ENCODE measurements around the gene TNFSF8.

Gene TNFSF8

GRCh38 chr9:114972510-114973136 is 42.2 kb upstream of the TNFSF8 start (continued):
- TF ChIP-seq ISL1 (CRISPR knock-in tag; IDR thresholded peaks at IDR 0.05) (no peak), CREB5 (CRISPR knock-in tag; IDR thresholded peaks at IDR 0.05; ENCODE audit: low read depth) (no peak), ZNF565 (CRISPR knock-in tag; conservative IDR thresholded peaks at IDR 0.05; ENCODE audit: low read depth) (no peak), TOX (CRISPR knock-in tag; IDR thresholded peaks at IDR 0.05; ENCODE audit: borderline replicate concordance) (no peak), ZFP3 (CRISPR knock-in tag; IDR thresholded peaks at IDR 0.05) (no peak), TCF4 (CRISPR knock-in tag; IDR thresholded peaks at IDR 0.05; ENCODE audit: borderline replicate concordance) (no peak)

GRCh38 chr9:114969269-114969668 is 38.9 kb upstream of the TNFSF8 start:
- no peak for ATAC-seq
- TF ChIP-seq ZC3H10 (CRISPR knock-in tag; IDR thresholded peaks at IDR 0.05), result no peak
- TF ChIP-seq OSR1 (CRISPR knock-in tag; IDR thresholded peaks at IDR 0.05), result no peak
- no peak for TF ChIP-seq ARNTL (CRISPR knock-in tag; IDR thresholded peaks at IDR 0.05; ENCODE audit: borderline replicate concordance, low read depth)
- TF ChIP-seq TOX (CRISPR knock-in tag; IDR thresholded peaks at IDR 0.05; ENCODE audit: borderline replicate concordance), result no peak
- no peak for TF ChIP-seq TSHZ2 (CRISPR knock-in tag; IDR thresholded peaks at IDR 0.05)
- TF ChIP-seq GLIS3 (CRISPR knock-in tag; IDR thresholded peaks at IDR 0.05), result no peak
- TF ChIP-seq ZNF565 (CRISPR knock-in tag; conservative IDR thresholded peaks at IDR 0.05; ENCODE audit: low read depth), result no peak
- TF ChIP-seq TCF4 (CRISPR knock-in tag; IDR thresholded peaks at IDR 0.05; ENCODE audit: borderline replicate concordance), result no peak
- no peak for TF ChIP-seq PPARA (CRISPR knock-in tag; IDR thresholded peaks at IDR 0.05; ENCODE audit: borderline replicate concordance)
- TF ChIP-seq RARB (CRISPR knock-in tag; IDR thresholded peaks at IDR 0.05), result no peak
- TF ChIP-seq ZNF8 (CRISPR knock-in tag; IDR thresholded peaks at IDR 0.05), result no peak
- TF ChIP-seq POU6F1 (CRISPR knock-in tag; IDR thresholded peaks at IDR 0.05; ENCODE audit: borderline replicate concordance, low read depth), result no peak
- TF ChIP-seq CSRNP3 (CRISPR knock-in tag; IDR thresholded peaks at IDR 0.05), result no peak
- TF ChIP-seq CSDC2 (CRISPR knock-in tag; IDR thresholded peaks at IDR 0.05), result no peak
- TF ChIP-seq ISL1 (CRISPR knock-in tag; IDR thresholded peaks at IDR 0.05), result no peak
- no peak for TF ChIP-seq SNAI2 (CRISPR knock-in tag; IDR thresholded peaks at IDR 0.05)
- TF ChIP-seq ESRRG (CRISPR knock-in tag; IDR thresholded peaks at IDR 0.05), result no peak
- no peak for TF ChIP-seq CREB5 (CRISPR knock-in tag; IDR thresholded peaks at IDR 0.05; ENCODE audit: low read depth)
- TF ChIP-seq ZFP3 (CRISPR knock-in tag; IDR thresholded peaks at IDR 0.05), result no peak

- no peak for ATAC-seq
- TF ChIP-seq ZFP30 (CRISPR knock-in tag; IDR thresholded peaks at IDR 0.05) (no peak), ZNF565 (CRISPR knock-in tag; conservative IDR thresholded peaks at IDR 0.05; ENCODE audit: low read depth) (no peak), ISL1 (CRISPR knock-in tag; IDR thresholded peaks at IDR 0.05) (no peak), PPARA (CRISPR knock-in tag; IDR thresholded peaks at IDR 0.05; ENCODE audit: borderline replicate concordance) (no peak), CSRNP3 (CRISPR knock-in tag; IDR thresholded peaks at IDR 0.05) (no peak), ZFP3 (CRISPR knock-in tag; IDR thresholded peaks at IDR 0.05) (no peak), ESRRG (CRISPR knock-in tag; IDR thresholded peaks at IDR 0.05) (no peak), ARNTL (CRISPR knock-in tag; IDR thresholded peaks at IDR 0.05; ENCODE audit: borderline replicate concordance, low read depth) (no peak), GLIS3 (CRISPR knock-in tag; IDR thresholded peaks at IDR 0.05) (no peak), RARB (CRISPR knock-in tag; IDR thresholded peaks at IDR 0.05) (no peak), CREB5 (CRISPR knock-in tag; IDR thresholded peaks at IDR 0.05; ENCODE audit: low read depth) (no peak), ZC3H10 (CRISPR knock-in tag; IDR thresholded peaks at IDR 0.05) (no peak), OSR1 (CRISPR knock-in tag; IDR thresholded peaks at IDR 0.05) (no peak), PATZ1 (CRISPR knock-in tag; IDR thresholded peaks at IDR 0.05; ENCODE audit: borderline replicate concordance) (no peak), BACH2 (CRISPR knock-in tag; IDR thresholded peaks at IDR 0.05; ENCODE audit: borderline replicate concordance) (no peak), CSDC2 (CRISPR knock-in tag; IDR thresholded peaks at IDR 0.05) (no peak)
Measured at GRCh38 chr9:114968671-114969070, 38.3 kb upstream of the TNFSF8 start.
